Loucy (cell line): ENCODE measurements around the gene MBLAC1.

ENCODE experiments used
- H2AFZ ChIP-seq: fragments of 200-600 bp; sonication (generic); 2 replicates; pipeline ENCODE4 v1.6.0; 2016; ENCODE audit warnings: antibody characterized with exemption, mild to moderate bottlenecking, low read length, moderate library complexity
- H3F3A ChIP-seq: fragments of 200-600 bp; 2 replicates; pipeline ENCODE4 v1.6.0; 2016; ENCODE audit warnings: antibody characterized with exemption, low read depth, mild to moderate bottlenecking
- H3K27me3 ChIP-seq: fragments of 200-600 bp; sonication (generic); 2 replicates; pipeline ENCODE4 v1.6.1; 2014; ENCODE audit warnings: low read length, mild to moderate bottlenecking; ENCODE audit not compliant: insufficient read depth, poor library complexity, severe bottlenecking
- H3K36me3 ChIP-seq: fragments of 200-600 bp; sonication (generic); 2 replicates; pipeline ENCODE4 v1.6.1; 2016; ENCODE audit warnings: low read length; ENCODE audit not compliant: insufficient read depth
- H3K4me1 ChIP-seq: fragments of 200-600 bp; sonication (generic); 2 replicates; pipeline ENCODE4 v1.5.1; 2014; ENCODE audit warnings: low read length, mild to moderate bottlenecking; ENCODE audit not compliant: insufficient read depth, poor library complexity, severe bottlenecking
- H3K4me2 ChIP-seq: fragments of 200-600 bp; sonication (generic); 2 replicates; pipeline ENCODE4 v1.6.0; 2014; ENCODE audit warnings: antibody characterized with exemption, low read length, low read depth, mild to moderate bottlenecking; ENCODE audit not compliant: poor library complexity, severe bottlenecking
- H3K4me3 ChIP-seq: fragments of 200-600 bp; sonication (generic); 2 replicates; pipeline ENCODE4 v1.5.1; 2014; ENCODE audit warnings: low read length, mild to moderate bottlenecking, mixed read lengths; ENCODE audit not compliant: poor library complexity, severe bottlenecking
- H3K79me2 ChIP-seq: fragments of 200-600 bp; sonication (generic); 2 replicates; pipeline ENCODE4 v1.6.1; 2014; ENCODE audit warnings: low read length; ENCODE audit not compliant: insufficient read depth
- H3K9ac ChIP-seq: fragments of 200-600 bp; sonication (generic); 2 replicates; pipeline ENCODE4 v1.6.0; 2014; ENCODE audit warnings: mild to moderate bottlenecking, low read depth, low read length, moderate library complexity; ENCODE audit not compliant: poor library complexity, severe bottlenecking
- H3K9me2 ChIP-seq: fragments of 200-600 bp; sonication (generic); replicated peaks from 2 replicates; pipeline ENCODE4 v1.6.1; 2016; ENCODE audit warnings: low read depth, low read length, mixed read lengths
- H3K9me3 ChIP-seq: fragments of 200-600 bp; sonication (generic); 2 replicates; pipeline ENCODE4 v1.6.1; 2014; ENCODE audit warnings: mild to moderate bottlenecking, antibody characterized with exemption, low read length, low read depth; ENCODE audit not compliant: insufficient read depth
- H4K20me1 ChIP-seq: fragments of 200-600 bp; sonication (generic); 2 replicates; pipeline ENCODE4 v1.6.0; 2014; ENCODE audit warnings: antibody characterized with exemption, low read length, mild to moderate bottlenecking; ENCODE audit not compliant: insufficient read depth, poor library complexity, severe bottlenecking
- CTCF ChIP-seq: fragments of 200-600 bp; sonication (generic); conservative IDR thresholded peaks from 2 replicates; pipeline ENCODE4 v1.5.1; 2014; ENCODE audit warnings: mild to moderate bottlenecking, antibody characterized with exemption, low read length
- EZH2phosphoT487 ChIP-seq: fragments of 200-600 bp; IDR thresholded peaks from 2 replicates; pipeline ENCODE4 v1.6.1; 2018; ENCODE audit warnings: antibody characterized with exemption, mild to moderate bottlenecking, moderate library complexity, borderline replicate concordance

MBLAC1 gene

GRCh38 chr7:100085515-100085914, 41.3 kb upstream of the MBLAC1 start:
- H3K9ac ChIP-seq: no peak overlapping the region
- no peak overlapping the region for H3K4me2 ChIP-seq
- no peaks in the 10 kb centered on the region for H3K27me3 ChIP-seq
- no peaks in the 10 kb centered on the region for H3K9me2 ChIP-seq
- H3F3A ChIP-seq: 0 out of 2 replicates have a peak, but pooled peaks cover under 1% of the 10 kb centered on the region
- H2AFZ ChIP-seq: no peak overlapping the region
- H3K4me3 ChIP-seq: no peak overlapping the region
- peaks cover 37% of the 10 kb centered on the region for H3K79me2 ChIP-seq
- peaks cover 15% of the 10 kb centered on the region for H3K4me1 ChIP-seq
- H3K36me3 ChIP-seq: no peaks in the 10 kb centered on the region
- TF ChIP-seq EZH2phosphoT487 (no peak), CTCF (no peak)
- H4K20me1 ChIP-seq: peaks cover 9% of the 10 kb centered on the region
- H3K9me3 ChIP-seq: no peaks in the 10 kb centered on the region

- Histone ChIP-seq H2AFZ (no peak overlapping the region), H3K27me3 (no peaks in the 10 kb centered on the region), H3K4me1 (peaks cover 19% of the 10 kb centered on the region), H3K36me3 (peaks cover 15% of the 10 kb centered on the region; the same call in 1 of the 2 replicates), H3K4me2 (no peak overlapping the region), H4K20me1 (peaks cover 9% of the 10 kb centered on the region), H3K9ac (no peak overlapping the region), H3K79me2 (peaks cover 28% of the 10 kb centered on the region; the same call in 1 of the 2 replicates), H3K9me3 (no peaks in the 10 kb centered on the region), H3F3A (0 out of 2 replicates have a peak, but pooled peaks cover 11% of the 10 kb centered on the region), H3K4me3 (no peak overlapping the region), H3K9me2 (no peaks in the 10 kb centered on the region)
- TF ChIP-seq EZH2phosphoT487 (no peak), CTCF (no peak)
These were observed 39.6 kb upstream of the MBLAC1 start for GRCh38 chr7:100087055-100087750.

GRCh38 chr7:100088095-100088620, 38.6 kb upstream of the MBLAC1 start:
- H2AFZ ChIP-seq: peak overlapping the region; percentile 96
- peak overlapping the region; percentile 97 for H3K9ac ChIP-seq

More at GRCh38 chr7:100088095-100088620, 38.6 kb upstream of the MBLAC1 start:
- Histone ChIP-seq H3K4me1 (peaks cover 19% of the 10 kb centered on the region), H3K36me3 (peaks cover 24% of the 10 kb centered on the region; the same call in 1 of the 2 replicates), H3K27me3 (no peaks in the 10 kb centered on the region), H3K4me2 (peak overlapping the region; percentile 98), H3F3A (peaks cover 20% of the 10 kb centered on the region; the same call in 1 of the 2 replicates), H3K9me3 (no peaks in the 10 kb centered on the region), H3K9me2 (no peaks in the 10 kb centered on the region), H3K4me3 (peak overlapping the region; percentile 97), H3K79me2 (peaks cover 31% of the 10 kb centered on the region; the same call in 1 of the 2 replicates), H4K20me1 (peaks cover 17% of the 10 kb centered on the region)
- TF ChIP-seq CTCF: no peak
- no peak for TF ChIP-seq EZH2phosphoT487
